GM21619 (cell line): Measurements from ENCODE around the gene DHRSX.
"Not testable (repeated sequence)": the region's sequence is repeated elsewhere in the genome, so short reads cannot be mapped to it uniquely, and the experiment has no call there.

Experiments
- ATAC-seq: cut with Tn5 transposase; IDR thresholded peaks from one replicate; pipeline ENCODE4 v1.9.1; 2021; ENCODE audit not compliant: unreplicated experiment

The DHRSX gene

GRCh38 chrX:2240761-2241160 lies 260.0 kb downstream of the DHRSX start:
- not testable (repeated sequence) for ATAC-seq

GRCh38 chrX:2237976-2238375 lies 262.8 kb downstream of the DHRSX start:
- ATAC-seq: no peak

GRCh38 chrX:2231570-2232192 lies 269.1 kb downstream of the DHRSX start:
- ATAC-seq: no peak

GRCh38 chrX:2230457-2230856 lies 270.3 kb downstream of the DHRSX start:
- ATAC-seq: no peak

- ATAC-seq: no peak
Measured at GRCh38 chrX:2228536-2228935, 272.2 kb downstream of the DHRSX start.

GRCh38 chrX:2226906-2227656 lies 273.7 kb downstream of the DHRSX start:
- no peak for ATAC-seq

- no peak for ATAC-seq
Measured at GRCh38 chrX:2226182-2226581, 274.6 kb downstream of the DHRSX start.

- ATAC-seq: no peak
Measured at GRCh38 chrX:2224597-2225235, 276.1 kb downstream of the DHRSX start.

- no peak for ATAC-seq
Measured at GRCh38 chrX:2224161-2224560, 276.6 kb downstream of the DHRSX start.

GRCh38 chrX:2220829-2221567 lies 279.8 kb downstream of the DHRSX start:
- no peak for ATAC-seq

- ATAC-seq: no peak
Measured at GRCh38 chrX:2220296-2220695, 280.5 kb downstream of the DHRSX start.

- not testable (repeated sequence) for ATAC-seq
Measured at GRCh38 chrX:2214138-2214823, 286.5 kb downstream of the DHRSX start.

- not testable (repeated sequence) for ATAC-seq
Measured at GRCh38 chrX:2211667-2212066, 289.1 kb downstream of the DHRSX start.

- ATAC-seq: no peak
Measured at GRCh38 chrX:2193273-2193592, 307.5 kb downstream of the DHRSX start.

GRCh38 chrX:2192584-2193272 lies 308.0 kb downstream of the DHRSX start:
- ATAC-seq: no peak

- ATAC-seq: no peak
Measured at GRCh38 chrX:2188840-2189239, 311.9 kb downstream of the DHRSX start.

- no peak for ATAC-seq
Measured at GRCh38 chrX:2188330-2188792, 312.4 kb downstream of the DHRSX start.

GRCh38 chrX:2187352-2188115 lies 313.2 kb downstream of the DHRSX start:
- ATAC-seq: no peak

GRCh38 chrX:2185341-2186082 lies 315.3 kb downstream of the DHRSX start:
- no peak for ATAC-seq
